ENCODE data around the gene ALOX15B. TPM values are rescaled to one million over a fixed set of nuclear protein-coding genes. Genes with fewer than 3 reads are reported as not detected.

The ALOX15B gene
- polyA plus RNA-seq, 12 donors, result 0.18 to 1.2 (median 0.28) TPM; not detected in 2

- DNase-seq, result no peak
Measured at GRCh38 chr17:8080208-8080798, 41.4 kb downstream of the ALOX15B start.

- DNase-seq, result no peak
Measured at GRCh38 chr17:8080799-8081219, 42.0 kb downstream of the ALOX15B start.

GRCh38 chr17:8081876-8082275 lies 43.0 kb downstream of the ALOX15B start:
- no peak for DNase-seq

- no peak for DNase-seq
Measured at GRCh38 chr17:8082292-8082691, 43.4 kb downstream of the ALOX15B start.

- no peak for DNase-seq
Measured at GRCh38 chr17:8084250-8084649, 45.4 kb downstream of the ALOX15B start.

- no peak for DNase-seq
Measured at GRCh38 chr17:8087075-8087951, 48.5 kb downstream of the ALOX15B start, which contains the start of gene ALOX12B. TSS of gene ALOX12B (minus strand) at chr17:8087716. CDS start at chr17:8087442, 274 bp downstream.

GRCh38 chr17:8087952-8088230 lies 49.0 kb downstream of the ALOX15B start:
- DNase-seq, result no peak

- DNase-seq, result no peak
Measured at GRCh38 chr17:8089728-8090127, 50.9 kb downstream of the ALOX15B start.

GRCh38 chr17:8091033-8091687 lies 52.3 kb downstream of the ALOX15B start:
- DNase-seq, result no peak

- DNase-seq, result no peak
Measured at GRCh38 chr17:8095361-8095760, 56.5 kb downstream of the ALOX15B start.

- DNase-seq, result no peak
Measured at GRCh38 chr17:8096541-8096940, 57.7 kb downstream of the ALOX15B start.

Other genes with a start within 250 kb of the ALOX15B start
- 10 to 100 TPM in 11 of 12 donors, not detected in 1; 10.9 to 26.5 (median 14.6) TPM for gene KDM6B, start 204.8 kb upstream of the ALOX15B start, polyA plus RNA-seq (ENCODE audit: insufficient read length in 12 of 12)
- gene TMEM88, start 184.0 kb upstream of the ALOX15B start, polyA plus RNA-seq (ENCODE audit: insufficient read length in 12 of 12), result 10 to 100 TPM in 11 of 12 donors, not detected in 1; 14.1 to 29.0 (median 20.2) TPM
- gene NAA38, start 181.5 kb upstream of the ALOX15B start, polyA plus RNA-seq (ENCODE audit: insufficient read length in 12 of 12), result 10 to 100 TPM in 11 of 12 donors, not detected in 1; 34.8 to 74.9 (median 41.8) TPM
- gene CYB5D1, start 181.1 kb upstream of the ALOX15B start, polyA plus RNA-seq (ENCODE audit: insufficient read length in 12 of 12), result 10 to 100 TPM in 4 of 12 donors, 1 to 10 TPM in 7, not detected in 1; 6.7 to 14.1 (median 8.7) TPM
- 100 to 1,000 TPM in 2 of 12 donors, 10 to 100 TPM in 9, not detected in 1; 56.4 to 524 (median 74.2) TPM for gene CHD3, start 150.3 kb upstream of the ALOX15B start, polyA plus RNA-seq (ENCODE audit: insufficient read length in 12 of 12)
- gene RNF227, start 122.8 kb upstream of the ALOX15B start, polyA plus RNA-seq (ENCODE audit: insufficient read length in 12 of 12), result 1 to 10 TPM in 10 of 12 donors, not detected in 2; 2.4 to 4.8 (median 3.0) TPM
- 10 to 100 TPM in 1 of 12 donors, 1 to 10 TPM in 9, not detected in 2; 2.5 to 18.8 (median 6.0) TPM for gene KCNAB3, start 109.2 kb upstream of the ALOX15B start, polyA plus RNA-seq (ENCODE audit: insufficient read length in 12 of 12)
- gene TRAPPC1, start 107.1 kb upstream of the ALOX15B start, polyA plus RNA-seq (ENCODE audit: insufficient read length in 12 of 12), result 10 to 100 TPM in 11 of 12 donors, not detected in 1; 76.1 to 93.9 (median 82.4) TPM
- 10 to 100 TPM in 11 of 12 donors, not detected in 1; 24.9 to 62.8 (median 31.2) TPM for gene CNTROB, start 106.9 kb upstream of the ALOX15B start, polyA plus RNA-seq (ENCODE audit: insufficient read length in 12 of 12)
- gene GUCY2D, start 36.4 kb upstream of the ALOX15B start, polyA plus RNA-seq (ENCODE audit: insufficient read length in 12 of 12), result under 1 TPM in 3 of 12 donors, not detected in 9; 0.04 to 0.15 (median 0.05) TPM
- gene ALOX12B, start 48.7 kb downstream of the ALOX15B start, polyA plus RNA-seq (ENCODE audit: insufficient read length in 12 of 12), result under 1 TPM in 3 of 12 donors, not detected in 9; 0.09 to 0.66 (median 0.49) TPM
- gene ALOXE3, start 79.5 kb downstream of the ALOX15B start, polyA plus RNA-seq (ENCODE audit: insufficient read length in 12 of 12), result under 1 TPM in 3 of 12 donors, not detected in 9; 0.08 to 0.37 (median 0.22) TPM
- under 1 TPM in 3 of 12 donors, not detected in 9; 0.12 to 0.29 (median 0.14) TPM for gene HES7, start 85.0 kb downstream of the ALOX15B start, polyA plus RNA-seq (ENCODE audit: insufficient read length in 12 of 12)
- gene PER1, start 113.3 kb downstream of the ALOX15B start, polyA plus RNA-seq (ENCODE audit: insufficient read length in 12 of 12), result 100 to 1,000 TPM in 1 of 12 donors, 10 to 100 TPM in 10, not detected in 1; 27.4 to 159 (median 47.2) TPM
- gene VAMP2, start 123.9 kb downstream of the ALOX15B start, polyA plus RNA-seq (ENCODE audit: insufficient read length in 12 of 12), result 1,000 to 10,000 TPM in 1 of 12 donors, 100 to 1,000 TPM in 1, 10 to 100 TPM in 10; 53.7 to 1,226 (median 62.8) TPM
- 10 to 100 TPM in 1 of 12 donors, 1 to 10 TPM in 10, not detected in 1; 4.5 to 13.7 (median 6.8) TPM for gene TMEM107, start 137.3 kb downstream of the ALOX15B start, polyA plus RNA-seq (ENCODE audit: insufficient read length in 12 of 12)
- 1 to 10 TPM in 10 of 12 donors, not detected in 2; 2.3 to 5.7 (median 3.3) TPM for gene BORCS6, start 151.1 kb downstream of the ALOX15B start, polyA plus RNA-seq (ENCODE audit: insufficient read length in 12 of 12)
- 10 to 100 TPM in 10 of 12 donors, 1 to 10 TPM in 1, not detected in 1; 9.4 to 31.8 (median 17.7) TPM for gene AURKB, start 171.5 kb downstream of the ALOX15B start, polyA plus RNA-seq (ENCODE audit: insufficient read length in 12 of 12)
- 10 to 100 TPM in 7 of 12 donors, 1 to 10 TPM in 4, not detected in 1; 8.9 to 29.2 (median 10.7) TPM for gene CTC1, start 209.0 kb downstream of the ALOX15B start, polyA plus RNA-seq (ENCODE audit: insufficient read length in 12 of 12)
- gene PFAS, start 210.2 kb downstream of the ALOX15B start, polyA plus RNA-seq (ENCODE audit: insufficient read length in 12 of 12), result 10 to 100 TPM in 11 of 12 donors, not detected in 1; 19.8 to 62.4 (median 24.6) TPM
- 10 to 100 TPM in 11 of 12 donors, not detected in 1; 16.6 to 37.8 (median 21.3) TPM for gene RANGRF, start 249.6 kb downstream of the ALOX15B start, polyA plus RNA-seq (ENCODE audit: insufficient read length in 12 of 12)

All from muscle of arm (tissue), 12 donors.